Measurements from ENCODE around the gene STAT5B. TPM values are rescaled to one million over a fixed set of nuclear protein-coding genes. Genes with fewer than 3 reads are reported as not detected.

Gene STAT5B
- total and polyA plus RNA-seq, 9 of the 15 experiments (the other 6 are each of a cell fraction or from before 2014, with no cell fraction given) = 20.8 to 176 (median 92.4) TPM

- TF ChIP-seq MGA (IDR thresholded peaks at IDR 0.05) (peak; percentile 91), ZBTB33 (CRISPR knock-in tag; IDR thresholded peaks at IDR 0.05) (peak; percentile 77), SRSF1 (IDR thresholded peaks at IDR 0.05; ENCODE audit: low read depth, low read length) (no peak), TRIM28 (IDR thresholded peaks at IDR 0.05) (no peak), E2F6 (IDR thresholded peaks at IDR 0.05; ENCODE audit: borderline replicate concordance in 1 of 2, extremely low read depth in 1 of 2, insufficient read depth in 1 of 2, insufficient read length in 1 of 2, low read depth in 1 of 2, low read length in 1 of 2, poor library complexity in 1 of 2, severe bottlenecking in 1 of 2) (peak; percentile 72 to 88), UBTF (IDR thresholded peaks at IDR 0.05; ENCODE audit: borderline replicate concordance in 1 of 2, low read depth in 2 of 2, low read length in 2 of 2) (no peak), RBM17 (IDR thresholded peaks at IDR 0.05; ENCODE audit: borderline replicate concordance, low read depth, low read length) (no peak), ZNF75A (CRISPR knock-in tag; IDR thresholded peaks at IDR 0.05) (no peak)
Observed at GRCh38 chr17:42309986-42310786, 34.0 kb upstream of the STAT5B start (continued).

Measured in K562 (cell line).